Activated naive CD8-positive, alpha-beta T cell treated with anti-CD3 and anti-CD28 coated beads, Interleukin-2, amount 10 ng/mL, durations not matched to agents 7 days and 5 days (primary cell): Measurements from ENCODE around the gene MT3. TPM values are rescaled to one million over a fixed set of nuclear protein-coding genes. Genes with fewer than 3 reads are reported as not detected.

Experiments used
- ATAC-seq: fragments of 150-1000 bp; cut with Tn5 transposase; one replicate; pipeline ENCODE4 v1.10.0; 2021; ENCODE audit warnings: low read depth, moderate library complexity
- POLR2A ChIA-PET: fragments of 350-600 bp; sonication (Branson Sonifier 250); formaldehyde crosslinking; loops from one replicate; lab custom pipeline; 2021; ENCODE audit warnings: antibody characterized with exemption; lab: Charles Lee
- DNase-seq: peaks from one replicate; pipeline ENCODE4 v3.0.0; 2021
- H3K27ac Mint-ChIP-seq: one replicate; pipeline ENCODE4 v1.8.0; 2022; ENCODE audit warnings: mild to moderate bottlenecking, mixed read lengths
- H3K27me3 Mint-ChIP-seq: one replicate; pipeline ENCODE4 v1.8.0; 2022; ENCODE audit warnings: mild to moderate bottlenecking, moderate library complexity, mixed read lengths
- H3K36me3 Mint-ChIP-seq: one replicate; pipeline ENCODE4 v1.8.0; 2021; ENCODE audit warnings: mild to moderate bottlenecking, mixed read lengths
- H3K4me1 Mint-ChIP-seq: one replicate; pipeline ENCODE4 v1.8.0; 2021; ENCODE audit warnings: mixed read lengths
- H3K4me3 Mint-ChIP-seq: one replicate; pipeline ENCODE4 v1.8.0; 2022; ENCODE audit warnings: mild to moderate bottlenecking, moderate library complexity, mixed read lengths
- H3K9me3 Mint-ChIP-seq: one replicate; pipeline ENCODE4 v1.8.0; 2021; ENCODE audit warnings: mixed read lengths
- total RNA-seq, 2 experiments: library from RNA; stranded (reverse); gene quantifications; one replicate each; pipeline ENCODE4 v1.2.3, GENCODE V29; 2021

Gene MT3
- total RNA-seq, 2 experiments from 2014 or later, result 15.5 to 16.3 TPM

GRCh38 chr16:56591377-56592060, 2.2 kb downstream of the MT3 start:
- POLR2A ChIA-PET, result interaction anchor here (0.6 kb wide), 1 partner anchor 343 kb away, joined by 4 read pairs; no protein-coding TSS in a partner anchor
- no peaks in the 10 kb centered on the region for H3K9me3 Mint-ChIP-seq
- ATAC-seq (no peak), DNase-seq (no peak)
- H3K27me3 Mint-ChIP-seq, result peaks cover 46% of the 10 kb centered on the region
- no peaks in the 10 kb centered on the region for H3K36me3 Mint-ChIP-seq
- no peak overlapping the region for H3K4me3 Mint-ChIP-seq
- no peak overlapping the region for H3K27ac Mint-ChIP-seq
- H3K4me1 Mint-ChIP-seq, result peaks cover 17% of the 10 kb centered on the region

- POLR2A ChIA-PET, result interaction anchor here (0.6 kb wide), 1 partner anchor 63 kb away, joined by 3 read pairs; no protein-coding TSS in a partner anchor
- DNase-seq (no peak), ATAC-seq (no peak)
- Mint-ChIP-seq H3K9me3 (no peaks in the 10 kb centered on the region), H3K27me3 (peaks cover 26% of the 10 kb centered on the region), H3K4me1 (peaks cover 18% of the 10 kb centered on the region), H3K36me3 (no peaks in the 10 kb centered on the region), H3K4me3 (no peak overlapping the region), H3K27ac (no peak overlapping the region)
Measured at GRCh38 chr16:56593573-56594291, 4.4 kb downstream of the MT3 start.

GRCh38 chr16:56594292-56594619, 4.9 kb downstream of the MT3 start:
- H3K9me3 Mint-ChIP-seq, result no peaks in the 10 kb centered on the region
- no peak for DNase-seq
- peaks cover 16% of the 10 kb centered on the region for H3K4me1 Mint-ChIP-seq
- POLR2A ChIA-PET, result interaction anchor here (0.6 kb wide), 1 partner anchor 62 kb away, joined by 3 read pairs; no protein-coding TSS in a partner anchor
- H3K36me3 Mint-ChIP-seq, result no peaks in the 10 kb centered on the region
- no peak overlapping the region for H3K27ac Mint-ChIP-seq
- peaks cover 24% of the 10 kb centered on the region for H3K27me3 Mint-ChIP-seq
- ATAC-seq, result no peak
- H3K4me3 Mint-ChIP-seq, result no peak overlapping the region

GRCh38 chr16:56600398-56600999, 11.2 kb downstream of the MT3 start:
- Mint-ChIP-seq H3K36me3 (no peaks in the 10 kb centered on the region), H3K9me3 (no peaks in the 10 kb centered on the region), H3K27me3 (peaks cover 12% of the 10 kb centered on the region), H3K27ac (no peak overlapping the region), H3K4me1 (peaks cover 19% of the 10 kb centered on the region), H3K4me3 (no peak overlapping the region)
- DNase-seq (no peak), ATAC-seq (peak; percentile 61)
- POLR2A ChIA-PET, result interaction anchor here (0.6 to 1.0 kb wide), 3 partner anchors 25 to 102 kb away, joined by 3 to 4 read pairs (median 3); partner anchors contain the start of genes BBS2 and MT1E

GRCh38 chr16:56601325-56601724, 12.0 kb downstream of the MT3 start:
- peaks cover 10% of the 10 kb centered on the region for H3K27me3 Mint-ChIP-seq
- POLR2A ChIA-PET, result no interaction called here
- H3K36me3 Mint-ChIP-seq, result no peaks in the 10 kb centered on the region
- H3K4me3 Mint-ChIP-seq, result no peak overlapping the region
- peaks cover 19% of the 10 kb centered on the region for H3K4me1 Mint-ChIP-seq
- ATAC-seq (no peak), DNase-seq (no peak)
- H3K27ac Mint-ChIP-seq, result no peak overlapping the region
- no peaks in the 10 kb centered on the region for H3K9me3 Mint-ChIP-seq

GRCh38 chr16:56603589-56603988, 14.3 kb downstream of the MT3 start:
- no peaks in the 10 kb centered on the region for H3K9me3 Mint-ChIP-seq
- no peak overlapping the region for H3K4me3 Mint-ChIP-seq
- peaks cover 10% of the 10 kb centered on the region for H3K27me3 Mint-ChIP-seq
- H3K4me1 Mint-ChIP-seq, result peaks cover 31% of the 10 kb centered on the region
- no peak for DNase-seq
- POLR2A ChIA-PET, result interaction anchor here (0.6 to 1.2 kb wide), 3 partner anchors 14 to 126 kb away, joined by 3 read pairs; no protein-coding TSS in a partner anchor
- H3K27ac Mint-ChIP-seq, result no peak overlapping the region
- no peaks in the 10 kb centered on the region for H3K36me3 Mint-ChIP-seq
- peak; percentile 6 for ATAC-seq

GRCh38 chr16:56604966-56605365, 15.6 kb downstream of the MT3 start:
- H3K27ac Mint-ChIP-seq, result no peak overlapping the region
- ATAC-seq, result no peak

GRCh38 chr16:56605475-56605874, 16.1 kb downstream of the MT3 start:
- POLR2A ChIA-PET, result interaction anchor here (1.6 kb wide), 1 partner anchor 20 kb away, joined by 3 read pairs; the partner anchor contains the start of gene MT1E
- peak overlapping the region; percentile 7 for H3K27ac Mint-ChIP-seq

More at GRCh38 chr16:56604966-56605365, 15.6 kb downstream of the MT3 start:
- peaks cover 10% of the 10 kb centered on the region for H3K27me3 Mint-ChIP-seq
- H3K36me3 Mint-ChIP-seq, result no peaks in the 10 kb centered on the region
- H3K4me3 Mint-ChIP-seq, result no peak overlapping the region
- H3K4me1 Mint-ChIP-seq, result peaks cover 32% of the 10 kb centered on the region
- H3K9me3 Mint-ChIP-seq, result no peaks in the 10 kb centered on the region
- POLR2A ChIA-PET, result interaction anchor here (1.6 kb wide), 1 partner anchor 21 kb away, joined by 3 read pairs; the partner anchor contains the start of gene MT1E
- no peak for DNase-seq

GRCh38 chr16:56606071-56606475, 16.7 kb downstream of the MT3 start:
- POLR2A ChIA-PET, result interaction anchor here (1.4 kb wide), 1 partner anchor 77 kb away, joined by 3 read pairs; no protein-coding TSS in a partner anchor
- Mint-ChIP-seq H3K4me3 (no peak overlapping the region), H3K36me3 (no peaks in the 10 kb centered on the region), H3K27ac (peak overlapping the region; percentile 18), H3K4me1 (peaks cover 37% of the 10 kb centered on the region), H3K9me3 (no peaks in the 10 kb centered on the region), H3K27me3 (peaks cover under 1% of the 10 kb centered on the region)
- no peak for DNase-seq
- no peak for ATAC-seq

More at GRCh38 chr16:56605475-56605874, 16.1 kb downstream of the MT3 start:
- no peak for DNase-seq
- Mint-ChIP-seq H3K4me3 (no peak overlapping the region), H3K4me1 (peaks cover 32% of the 10 kb centered on the region), H3K9me3 (no peaks in the 10 kb centered on the region), H3K36me3 (no peaks in the 10 kb centered on the region), H3K27me3 (peaks cover 5% of the 10 kb centered on the region)
- ATAC-seq, result no peak

GRCh38 chr16:56606476-56607108, 17.3 kb downstream of the MT3 start:
- H3K27ac Mint-ChIP-seq, result peak overlapping the region; percentile 90
- ATAC-seq (no peak), DNase-seq (no peak)
- peak overlapping the region; percentile 91 for H3K4me3 Mint-ChIP-seq
- POLR2A ChIA-PET, result interaction anchor here (0.8 to 2.0 kb wide), 5 partner anchors 11 to 102 kb away, joined by 3 to 6 read pairs (median 4); partner anchors contain the start of gene MT1E
- no peaks in the 10 kb centered on the region for H3K9me3 Mint-ChIP-seq
- H3K36me3 Mint-ChIP-seq, result no peaks in the 10 kb centered on the region
- H3K4me1 Mint-ChIP-seq, result peaks cover 42% of the 10 kb centered on the region
- no peaks in the 10 kb centered on the region for H3K27me3 Mint-ChIP-seq

- H3K4me3 Mint-ChIP-seq, result peak overlapping the region; percentile 91
- no peaks in the 10 kb centered on the region for H3K9me3 Mint-ChIP-seq
- no peaks in the 10 kb centered on the region for H3K36me3 Mint-ChIP-seq
- no peak for ATAC-seq
- H3K4me1 Mint-ChIP-seq, result peaks cover 42% of the 10 kb centered on the region
- H3K27me3 Mint-ChIP-seq, result no peaks in the 10 kb centered on the region
- POLR2A ChIA-PET, result interaction anchor here (0.8 to 2.0 kb wide), 6 partner anchors 11 to 156 kb away, joined by 3 to 6 read pairs (median 4); partner anchors contain the start of genes MT1E, NUDT21 and OGFOD1
- DNase-seq, result no peak
- H3K27ac Mint-ChIP-seq, result peak overlapping the region; percentile 90
Measured at GRCh38 chr16:56607109-56607618, 17.8 kb downstream of the MT3 start.

- H3K4me3 Mint-ChIP-seq, result peak overlapping the region; percentile 91
Measured at GRCh38 chr16:56607675-56608042, 18.3 kb downstream of the MT3 start.

More at GRCh38 chr16:56607675-56608042, 18.3 kb downstream of the MT3 start:
- no peak for DNase-seq
- POLR2A ChIA-PET, result interaction anchor here (0.5 to 2.0 kb wide), 7 partner anchors 10 to 1819 kb away, joined by 3 to 13 read pairs (median 5); partner anchors contain the start of genes HERPUD1, MT1E, NUDT21 and OGFOD1
- Mint-ChIP-seq H3K4me1 (peaks cover 42% of the 10 kb centered on the region), H3K36me3 (no peaks in the 10 kb centered on the region), H3K9me3 (no peaks in the 10 kb centered on the region), H3K27ac (peak overlapping the region; percentile 90), H3K27me3 (no peaks in the 10 kb centered on the region)
- ATAC-seq, result no peak
